ENCODE measurements around the gene SCG3. TPM values are rescaled to one million over a fixed set of nuclear protein-coding genes. Genes with fewer than 3 reads are reported as not detected.

SCG3 gene
- total RNA-seq, 2 experiments from 2014 or later: not detected

DNA sequence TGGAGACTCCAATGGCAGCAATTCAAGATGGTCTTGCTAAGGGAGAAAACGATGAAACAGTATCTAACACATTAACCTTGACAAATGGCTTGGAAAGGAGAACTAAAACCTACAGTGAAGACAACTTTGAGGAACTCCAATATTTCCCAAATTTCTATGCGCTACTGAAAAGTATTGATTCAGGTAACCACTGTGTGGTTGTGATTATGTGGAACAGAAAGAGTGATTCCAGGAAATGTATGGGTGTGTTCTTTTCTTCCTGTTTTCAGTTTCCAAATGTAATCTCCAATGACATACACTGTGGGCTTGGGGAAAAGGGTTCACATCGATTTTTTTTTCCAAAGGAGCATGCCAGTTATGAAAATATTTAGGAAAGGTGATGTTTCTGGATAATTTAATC is 10.9 kb downstream of the SCG3 start:
- no peak overlapping the region for H3K27ac Mint-ChIP-seq
- peaks cover 3% of the 10 kb centered on the region for H3K36me3 Mint-ChIP-seq (ENCODE audit: low read depth)
- no peak for DNase-seq
- no peak overlapping the region for H3K4me3 Mint-ChIP-seq
- POLR2A ChIA-PET: no interaction called here
- CTCF ChIA-PET: no interaction called here
- peaks cover 49% of the 10 kb centered on the region for H3K27me3 Mint-ChIP-seq
- peaks cover 29% of the 10 kb centered on the region for H3K4me1 Mint-ChIP-seq
- peaks cover 6% of the 10 kb centered on the region for H3K9me3 Mint-ChIP-seq

DNA sequence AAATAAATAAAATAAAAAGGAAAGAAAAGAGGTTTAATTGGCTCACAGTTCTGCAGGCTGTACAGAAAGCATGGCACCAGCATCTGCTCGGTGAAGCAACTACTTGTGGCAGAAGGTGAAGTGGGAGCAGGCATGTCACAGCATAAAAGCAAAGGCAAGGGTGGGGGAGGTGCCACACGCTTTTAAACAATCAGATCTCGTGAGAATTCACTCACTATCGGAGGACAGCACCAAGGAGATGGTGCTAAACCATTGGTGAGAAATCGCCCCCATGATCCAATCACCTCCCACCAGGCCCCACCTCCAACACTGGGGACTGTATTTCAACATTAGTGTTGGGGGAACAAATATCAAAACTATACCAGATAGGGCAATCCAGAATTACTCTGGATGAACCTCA is 15.3 kb downstream of the SCG3 start:
- H3K4me1 Mint-ChIP-seq: peaks cover 22% of the 10 kb centered on the region
- ChIA-PET CTCF (no interaction called here), POLR2A (no interaction called here)
- peaks cover 3% of the 10 kb centered on the region for H3K9me3 Mint-ChIP-seq
- no peaks in the 10 kb centered on the region for H3K36me3 Mint-ChIP-seq (ENCODE audit: low read depth)
- peaks cover 43% of the 10 kb centered on the region for H3K27me3 Mint-ChIP-seq
- H3K4me3 Mint-ChIP-seq: no peak overlapping the region
- no peak overlapping the region for H3K27ac Mint-ChIP-seq
- DNase-seq: no peak

- CTCF ChIA-PET: no interaction called here
- H3K36me3 Mint-ChIP-seq (ENCODE audit: low read depth): no peaks in the 10 kb centered on the region
Observed at GRCh38 chr15:51697163-51697562, 15.9 kb downstream of the SCG3 start.

DNA sequence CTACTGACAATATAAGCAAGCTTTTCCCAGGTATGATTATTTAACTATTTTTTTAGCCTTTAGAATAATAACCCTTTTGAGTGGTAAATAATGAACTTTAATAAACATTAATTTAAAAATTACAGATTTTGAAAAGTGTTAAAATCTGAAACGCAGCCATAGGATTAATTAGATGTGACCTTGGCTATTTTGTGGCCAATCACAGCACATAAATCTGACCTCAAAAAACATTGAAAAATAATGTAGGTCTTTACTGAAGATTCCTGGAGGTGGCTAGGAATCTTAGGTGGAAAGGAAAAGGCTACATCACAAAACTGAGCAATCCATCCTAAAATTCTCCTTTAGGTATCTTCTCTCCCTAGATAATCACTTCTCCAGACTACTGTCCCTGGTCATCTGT is 18.1 kb downstream of the SCG3 start:
- Mint-ChIP-seq H3K4me1 (peaks cover 2% of the 10 kb centered on the region), H3K4me3 (no peak overlapping the region), H3K27ac (no peak overlapping the region), H3K36me3 (ENCODE audit: low read depth) (no peaks in the 10 kb centered on the region), H3K27me3 (peaks cover 30% of the 10 kb centered on the region), H3K9me3 (no peaks in the 10 kb centered on the region)
- DNase-seq: no peak
- ChIA-PET POLR2A (no interaction called here), CTCF (no interaction called here)

More at GRCh38 chr15:51697163-51697562, 15.9 kb downstream of the SCG3 start:
- Mint-ChIP-seq H3K27me3 (peaks cover 37% of the 10 kb centered on the region), H3K4me3 (no peak overlapping the region), H3K9me3 (peaks cover 3% of the 10 kb centered on the region), H3K27ac (no peak overlapping the region), H3K4me1 (peaks cover 16% of the 10 kb centered on the region)
- DNase-seq: no peak
- POLR2A ChIA-PET: no interaction called here

GRCh38 chr15:51702710-51703109 is 21.4 kb downstream of the SCG3 start:
- ChIA-PET CTCF (interaction anchor here (0.6 kb wide), 1 partner anchor 1641 kb away, joined by 4 read pairs; no protein-coding TSS in a partner anchor), POLR2A (no interaction called here)
- no peak for DNase-seq
- no peaks in the 10 kb centered on the region for H3K36me3 Mint-ChIP-seq (ENCODE audit: low read depth)
- no peak overlapping the region for H3K4me3 Mint-ChIP-seq
- H3K27ac Mint-ChIP-seq: no peak overlapping the region
- H3K4me1 Mint-ChIP-seq: no peaks in the 10 kb centered on the region
- H3K9me3 Mint-ChIP-seq: no peaks in the 10 kb centered on the region
- H3K27me3 Mint-ChIP-seq: peaks cover 29% of the 10 kb centered on the region

GRCh38 chr15:51706291-51706690 is 25.0 kb downstream of the SCG3 start:
- Mint-ChIP-seq H3K27ac (no peak overlapping the region), H3K27me3 (peaks cover 11% of the 10 kb centered on the region), H3K4me1 (no peaks in the 10 kb centered on the region), H3K4me3 (no peak overlapping the region), H3K36me3 (ENCODE audit: low read depth) (no peaks in the 10 kb centered on the region), H3K9me3 (no peaks in the 10 kb centered on the region)
- DNase-seq: no peak
- CTCF ChIA-PET: no interaction called here
- POLR2A ChIA-PET: no interaction called here

DNA sequence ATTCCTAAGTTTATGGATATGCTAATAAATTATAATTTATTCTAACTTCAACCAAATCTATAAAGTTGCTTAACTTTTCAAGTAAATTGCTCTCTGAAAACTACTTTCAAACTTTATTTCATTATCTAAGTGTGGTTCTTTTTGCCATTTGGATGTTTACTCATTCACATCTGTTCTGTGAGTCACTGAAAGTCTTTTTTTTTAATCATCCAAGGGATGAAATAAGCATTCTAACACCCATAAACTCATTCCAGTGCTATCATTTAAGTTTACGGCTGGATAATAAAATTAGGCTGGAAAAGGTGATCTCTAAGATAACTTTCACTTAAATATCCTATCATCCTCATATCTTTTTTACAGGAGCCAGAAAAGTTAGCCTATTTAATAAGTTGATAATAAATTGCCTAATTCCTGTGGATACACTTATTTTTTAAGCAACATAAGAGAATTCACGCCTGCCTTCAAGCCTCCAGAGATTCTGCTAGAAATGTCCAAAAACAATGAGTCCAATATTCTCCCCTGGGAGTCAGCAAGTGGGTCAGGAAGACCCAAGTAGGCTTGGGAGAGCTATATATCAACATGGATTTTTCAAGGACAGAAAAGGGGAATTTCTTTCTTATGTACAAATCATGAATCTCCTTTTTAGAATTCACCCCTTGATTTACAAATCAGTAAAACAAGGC is 25.8 kb downstream of the SCG3 start:
- CTCF ChIA-PET: no interaction called here

DNA sequence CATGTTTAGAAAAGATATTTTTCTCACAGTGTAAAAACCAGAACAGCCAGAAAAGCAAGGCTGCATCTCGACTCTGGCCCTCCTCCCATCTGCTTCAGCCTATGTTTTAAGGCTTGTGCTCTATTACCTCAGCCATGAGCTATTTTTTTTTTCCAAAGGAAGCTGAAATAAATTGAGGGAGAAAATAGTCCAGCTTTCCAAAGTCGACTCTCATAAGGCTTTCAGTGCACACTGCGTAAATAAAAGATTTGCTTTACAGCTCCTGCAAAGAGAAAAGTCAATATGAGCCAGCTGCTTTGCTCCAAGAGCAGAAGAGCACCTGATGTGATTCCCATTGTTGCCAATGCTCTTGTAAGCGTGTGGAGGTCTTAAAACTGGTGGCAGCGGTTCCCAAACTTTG is 26.7 kb downstream of the SCG3 start:
- Mint-ChIP-seq H3K4me3 (no peak overlapping the region), H3K27me3 (peaks cover 3% of the 10 kb centered on the region), H3K36me3 (ENCODE audit: low read depth) (no peaks in the 10 kb centered on the region), H3K4me1 (no peaks in the 10 kb centered on the region), H3K27ac (no peak overlapping the region), H3K9me3 (no peaks in the 10 kb centered on the region)
- POLR2A ChIA-PET: no interaction called here
- CTCF ChIA-PET: no interaction called here
- DNase-seq: no peak

More for the DNA sequence above, 25.8 kb downstream of the SCG3 start:
- no peak for DNase-seq
- POLR2A ChIA-PET: no interaction called here
- H3K9me3 Mint-ChIP-seq: no peaks in the 10 kb centered on the region
- H3K27ac Mint-ChIP-seq: no peak overlapping the region
- no peaks in the 10 kb centered on the region for H3K36me3 Mint-ChIP-seq (ENCODE audit: low read depth)
- H3K27me3 Mint-ChIP-seq: peaks cover 11% of the 10 kb centered on the region
- H3K4me3 Mint-ChIP-seq: no peak overlapping the region
- H3K4me1 Mint-ChIP-seq: no peaks in the 10 kb centered on the region

DNA sequence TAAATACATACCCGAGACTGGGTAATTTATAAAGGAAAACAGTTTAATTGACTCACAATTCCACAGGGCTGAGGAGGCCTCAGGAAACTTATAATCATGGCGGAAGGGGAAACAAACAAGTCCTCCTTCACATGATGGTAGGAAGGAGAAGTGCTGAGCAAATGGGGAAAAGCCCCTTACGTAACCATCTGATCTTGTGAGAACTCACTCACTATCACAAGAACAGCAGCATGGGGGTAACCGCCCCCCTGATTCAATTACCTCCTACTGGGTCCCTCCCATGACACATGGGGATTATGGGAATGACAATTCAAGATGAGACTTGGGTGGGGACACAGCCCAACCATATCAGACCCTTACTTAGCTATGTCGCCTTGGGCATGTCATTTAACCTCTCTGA is 27.7 kb downstream of the SCG3 start:
- no peak overlapping the region for H3K4me3 Mint-ChIP-seq
- H3K4me1 Mint-ChIP-seq: no peaks in the 10 kb centered on the region
- H3K27me3 Mint-ChIP-seq: peaks cover 3% of the 10 kb centered on the region
- CTCF ChIA-PET: no interaction called here
- H3K9me3 Mint-ChIP-seq: no peaks in the 10 kb centered on the region
- H3K36me3 Mint-ChIP-seq (ENCODE audit: low read depth): no peaks in the 10 kb centered on the region
- DNase-seq: no peak
- H3K27ac Mint-ChIP-seq: no peak overlapping the region
- POLR2A ChIA-PET: no interaction called here

GRCh38 chr15:51714162-51714561 is 32.9 kb downstream of the SCG3 start:
- peaks cover 2% of the 10 kb centered on the region for H3K36me3 Mint-ChIP-seq (ENCODE audit: low read depth)
- no peaks in the 10 kb centered on the region for H3K27me3 Mint-ChIP-seq
- DNase-seq: no peak
- ChIA-PET POLR2A (no interaction called here), CTCF (no interaction called here)
- no peaks in the 10 kb centered on the region for H3K9me3 Mint-ChIP-seq
- no peaks in the 10 kb centered on the region for H3K4me1 Mint-ChIP-seq
- no peak overlapping the region for H3K4me3 Mint-ChIP-seq
- H3K27ac Mint-ChIP-seq: no peak overlapping the region

DNA sequence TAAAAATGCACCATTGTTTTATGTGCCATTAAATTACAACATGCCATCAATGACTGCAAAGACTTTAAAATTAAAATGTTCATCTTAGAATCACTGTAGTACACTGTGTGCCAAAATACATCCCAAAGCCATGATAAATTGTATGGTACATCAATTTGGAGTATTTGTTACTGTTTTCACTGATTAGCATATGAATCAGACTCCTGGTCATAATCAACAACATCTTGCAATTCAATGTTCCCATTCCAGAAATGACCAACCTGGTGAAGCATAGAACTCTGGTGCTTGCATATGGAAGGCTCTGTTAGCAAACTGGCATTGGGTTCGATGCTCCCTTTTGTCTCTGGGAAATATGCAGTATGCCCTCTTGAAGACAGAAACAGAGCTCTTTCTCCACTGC is 33.6 kb downstream of the SCG3 start:
- no peak overlapping the region for H3K27ac Mint-ChIP-seq
- ChIA-PET POLR2A (no interaction called here), CTCF (no interaction called here)
- DNase-seq: no peak
- peaks cover 2% of the 10 kb centered on the region for H3K36me3 Mint-ChIP-seq (ENCODE audit: low read depth)
- H3K4me3 Mint-ChIP-seq: no peak overlapping the region
- no peaks in the 10 kb centered on the region for H3K27me3 Mint-ChIP-seq
- H3K9me3 Mint-ChIP-seq: no peaks in the 10 kb centered on the region
- no peaks in the 10 kb centered on the region for H3K4me1 Mint-ChIP-seq

DNA sequence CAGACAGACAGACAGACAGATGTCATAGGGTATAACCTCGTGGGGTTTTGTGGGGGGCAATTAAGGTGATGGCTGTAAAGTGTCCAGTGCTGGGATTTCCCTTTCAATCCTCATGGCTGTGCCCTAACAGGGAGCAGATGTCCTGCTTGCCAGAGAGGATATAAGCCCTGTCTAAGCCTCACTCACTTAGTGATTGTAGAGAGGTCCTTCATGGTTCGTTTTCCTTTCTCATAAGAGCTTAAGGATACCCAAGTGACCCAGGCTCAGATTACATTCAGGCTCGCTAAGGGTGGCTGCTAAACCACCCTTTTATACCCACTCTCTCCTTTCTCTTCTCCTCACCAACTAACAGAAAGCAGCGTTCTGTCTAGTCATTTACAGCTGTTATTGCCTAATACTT is 36.9 kb downstream of the SCG3 start:
- H3K9me3 Mint-ChIP-seq: no peaks in the 10 kb centered on the region

DNA sequence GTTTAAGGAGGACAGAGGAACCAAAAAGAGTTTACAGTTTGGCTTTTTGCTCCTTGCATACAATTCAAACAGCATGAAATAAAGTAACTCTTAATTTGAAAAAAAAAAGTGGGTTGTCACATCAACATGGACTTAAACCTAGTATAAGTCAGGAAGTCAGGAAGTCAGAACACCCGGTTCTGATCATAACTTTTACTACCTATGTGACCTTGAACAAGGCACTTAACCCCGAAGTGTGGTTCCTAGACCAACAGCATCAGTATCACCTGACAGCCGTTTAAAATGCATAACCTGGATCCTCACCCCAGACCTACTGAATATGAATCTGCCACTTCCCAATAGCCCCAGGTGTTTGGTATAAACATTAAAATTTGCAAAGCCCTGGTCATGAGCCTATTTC is 37.4 kb downstream of the SCG3 start:
- Mint-ChIP-seq H3K27me3 (no peaks in the 10 kb centered on the region), H3K9me3 (no peaks in the 10 kb centered on the region), H3K36me3 (ENCODE audit: low read depth) (peaks cover 25% of the 10 kb centered on the region), H3K27ac (no peak overlapping the region), H3K4me1 (peaks cover 4% of the 10 kb centered on the region), H3K4me3 (no peak overlapping the region)
- DNase-seq: no peak
- POLR2A ChIA-PET: no interaction called here
- CTCF ChIA-PET: no interaction called here

More for the DNA sequence above, 36.9 kb downstream of the SCG3 start:
- H3K27me3 Mint-ChIP-seq: no peaks in the 10 kb centered on the region
- peaks cover 4% of the 10 kb centered on the region for H3K4me1 Mint-ChIP-seq
- H3K27ac Mint-ChIP-seq: no peak overlapping the region
- CTCF ChIA-PET: no interaction called here
- peaks cover 22% of the 10 kb centered on the region for H3K36me3 Mint-ChIP-seq (ENCODE audit: low read depth)
- POLR2A ChIA-PET: no interaction called here
- H3K4me3 Mint-ChIP-seq: no peak overlapping the region
- no peak for DNase-seq

GRCh38 chr15:51720201-51720995 is 39.1 kb downstream of the SCG3 start:
- Mint-ChIP-seq H3K27ac (no peak overlapping the region), H3K4me3 (no peak overlapping the region), H3K4me1 (peaks cover 12% of the 10 kb centered on the region), H3K36me3 (ENCODE audit: low read depth) (peaks cover 32% of the 10 kb centered on the region), H3K27me3 (no peaks in the 10 kb centered on the region), H3K9me3 (no peaks in the 10 kb centered on the region)
- ChIA-PET POLR2A (no interaction called here), CTCF (interaction anchor here (0.6 kb wide), 1 partner anchor 54 kb away, joined by 4 read pairs; no protein-coding TSS in a partner anchor)
- no peak for DNase-seq
